K562 (cell line): Measurements from ENCODE around the gene MMP24OS. TPM values are rescaled to one million over a fixed set of nuclear protein-coding genes. Genes with fewer than 3 reads are reported as not detected.

Source experiments
- ARID1B ChIP-seq: fragments of 450-650 bp; IDR thresholded peaks from 2 replicates; pipeline ENCODE4 v1.6.1; 2016; ENCODE audit warnings: antibody characterized with exemption, mild to moderate bottlenecking, inconsistent platforms
- DMBX1 ChIP-seq: fragments of 250-450 bp; sonication (Bioruptor Pico); IDR thresholded peaks from 2 replicates; pipeline ENCODE4 v1.8.0; 2022; ENCODE audit warnings: inconsistent platforms, mild to moderate bottlenecking, moderate library complexity, borderline replicate concordance
- EP400 ChIP-seq: fragments of 450-650 bp; IDR thresholded peaks from 2 replicates; pipeline ENCODE4 v1.6.1; 2017; ENCODE audit warnings: antibody characterized with exemption, mild to moderate bottlenecking, moderate library complexity
- GMEB1 ChIP-seq: fragments of 250-450 bp; sonication (Bioruptor Pico); IDR thresholded peaks from 2 replicates; pipeline ENCODE4 v1.4.0; 2020; ENCODE audit warnings: mild to moderate bottlenecking
- GTF2F1 ChIP-seq: IDR thresholded peaks from 2 replicates; pipeline ENCODE4 v1.6.1; 2011; ENCODE audit warnings: low read depth, low read length, improper control_type of control experiment
- ILF3 ChIP-seq: fragments of 450-650 bp; IDR thresholded peaks from 2 replicates; pipeline ENCODE4 v1.6.1; 2018; ENCODE audit warnings: antibody characterized with exemption, mild to moderate bottlenecking, moderate library complexity, borderline replicate concordance
- MCM7 ChIP-seq, 2 experiments: fragments of 450-650 bp; IDR thresholded peaks; 2 replicates each; pipeline ENCODE4 v1.6.1; 2016 to 2018
- MNT ChIP-seq, 2 experiments: fragments of 450-650 bp; conservative IDR thresholded peaks; 2 replicates each; pipeline ENCODE4 v1.6.1; 2017; ENCODE audit warnings: mild to moderate bottlenecking in 2 of 2, moderate library complexity in 2 of 2
- NCOA1 ChIP-seq: fragments of 450-650 bp; IDR thresholded peaks from 2 replicates; pipeline ENCODE4 v1.6.1; 2016; ENCODE audit warnings: low read depth
- NELFE ChIP-seq: IDR thresholded peaks from 2 replicates; pipeline ENCODE4 v1.6.1; 2011; ENCODE audit warnings: mild to moderate bottlenecking; ENCODE audit not compliant: insufficient read depth, insufficient read length
- NFIX ChIP-seq: fragments of 250-450 bp; sonication (Bioruptor Pico); IDR thresholded peaks from 2 replicates; pipeline ENCODE4 v1.4.0; 2020; ENCODE audit warnings: low read depth, mild to moderate bottlenecking, moderate library complexity
- NFXL1 ChIP-seq: fragments of 450-650 bp; formaldehyde crosslinking; IDR thresholded peaks from 2 replicates; pipeline ENCODE4 v1.4.0; 2021; ENCODE audit warnings: mild to moderate bottlenecking
- NR2C1 ChIP-seq, 2 experiments: fragments of 450-650 bp; IDR thresholded peaks; 2 replicates each; pipeline ENCODE4 v1.6.1; 2017; ENCODE audit warnings: mild to moderate bottlenecking in 2 of 2, antibody characterized with exemption in 1 of 2, inconsistent platforms in 1 of 2, missing compliant biosample characterization in 1 of 2, missing genetic modification characterization in 1 of 2
- PHF8 ChIP-seq: fragments of 200-600 bp; sonication (generic); IDR thresholded peaks from 2 replicates; pipeline ENCODE4 v1.6.1; 2012; ENCODE audit warnings: mixed run types, mild to moderate bottlenecking, inconsistent platforms, low read length, moderate library complexity, borderline replicate concordance
- RBBP5 ChIP-seq: fragments of 200-600 bp; sonication (generic); IDR thresholded peaks from 2 replicates; pipeline ENCODE4 v1.6.1; 2012; ENCODE audit warnings: borderline replicate concordance, mild to moderate bottlenecking, low read length, control low read depth, inconsistent platforms; ENCODE audit not compliant: insufficient read depth, poor library complexity, severe bottlenecking
- RBM22 ChIP-seq: fragments of 200-400 bp; formaldehyde crosslinking; IDR thresholded peaks from 2 replicates; pipeline ENCODE4 v1.6.1; 2018; ENCODE audit warnings: low read length, low read depth; ENCODE audit not compliant: poor library complexity, severe bottlenecking
- SMAD4 ChIP-seq: fragments of 250-450 bp; sonication (Bioruptor Pico); conservative IDR thresholded peaks from 2 replicates; pipeline ENCODE4 v1.8.0; 2021; ENCODE audit warnings: inconsistent platforms, mild to moderate bottlenecking, moderate library complexity
- SMARCE1 ChIP-seq: fragments of 450-650 bp; IDR thresholded peaks from 2 replicates; pipeline ENCODE4 v1.7.1; 2016; ENCODE audit warnings: mild to moderate bottlenecking
- THAP7 ChIP-seq: fragments of 250-450 bp; sonication (Bioruptor Pico); IDR thresholded peaks from 2 replicates; pipeline ENCODE4 v1.5.0; 2021
- ZNF280A ChIP-seq: fragments of 450-650 bp; IDR thresholded peaks from 2 replicates; pipeline ENCODE4 v1.6.1; 2018; ENCODE audit warnings: mild to moderate bottlenecking, low read depth; ENCODE audit not compliant: partially characterized antibody
- ZNF584 ChIP-seq: fragments of 200-800 bp; sonication (Bioruptor generic); IDR thresholded peaks from 2 replicates; pipeline ENCODE4 v1.6.1; 2016; ENCODE audit warnings: low read depth, mild to moderate bottlenecking, missing genetic modification characterization, missing compliant biosample characterization
- polyA plus RNA-seq, 8 experiments: library from polyadenylated mRNA; depleted of rRNA in 4 of 8; stranded (reverse) in 5 of 8; unstranded in 3 of 8; fragments of >200 nt; fragmentation: Nextera tagmentation in 2 of 8; fragmentation: Illumina TruSeq in 1 of 8; extraction: Ambion mirVana in 2 of 8; extraction: Trizol in 1 of 8; gene quantifications; 2 replicates each; pipeline versions ENCODE4 v1.2.1 to v1.2.3, GENCODE V29; 2011 to 2014; ENCODE audit warnings: inconsistent platforms in 1 of 8, missing spikeins in 1 of 8
- total RNA-seq, 7 experiments: library from RNA; depleted of rRNA in 6 of 7; stranded (reverse); fragments of >200 nt in 6 of 7; fragmentation: Illumina TruSeq in 2 of 7; extraction: Trizol in 2 of 7; gene quantifications; 2 replicates each; pipeline versions ENCODE4 v1.2.1 to v1.2.3, GENCODE V29; 2011 to 2021; ENCODE audit warnings: low replicate concordance in 1 of 7

The MMP24OS gene
- total and polyA plus RNA-seq, 9 of the 15 experiments (the other 6 are each of a cell fraction or from before 2014, with no cell fraction given): 0.92 to 41.5 (median 11.4) TPM

GRCh38 chr20:35277531-35278395, at the start of gene MMP24OS (continued):
- TF ChIP-seq GMEB1 (CRISPR knock-in tag) (peak; percentile 84), SMARCE1 (no peak), GTF2F1 (no peak), ZNF280A (no peak), RBBP5 (no peak), PHF8 (peak; percentile 73; the same call in 1 of the 2 replicates), ZNF584 (no peak), MCM7 (IDR thresholded peaks at IDR 0.05) (no peak), NFIX (no peak), NELFE (no peak), NCOA1 (no peak), SMAD4 (CRISPR knock-in tag) (no peak), MNT (conservative IDR thresholded peaks at IDR 0.05) (0 out of 4 replicates have a peak, but pooled peaks of 1 of the 2 experiments have one; percentile 48), NFXL1 (CRISPR knock-in tag) (no peak), NR2C1 (IDR thresholded peaks at IDR 0.05) (no peak), NR2C1 (tag; IDR thresholded peaks at IDR 0.05) (no peak), ARID1B (no peak), EP400 (peak; percentile 30; the same call in 1 of the 2 replicates), RBM22 (peak; percentile 58), DMBX1 (CRISPR knock-in tag) (no peak), THAP7 (CRISPR knock-in tag) (no peak), ILF3 (no peak)
